Keratinocyte (primary cell): Measurements from ENCODE around the gene KMT5B.

Source experiments
- EZH2 ChIP-seq: IDR thresholded peaks from one replicate; pipeline ENCODE4 v1.6.1; 2012; ENCODE audit warnings: inconsistent platforms, mild to moderate bottlenecking, low read length, moderate library complexity
- TF ChIP-seq, protein P1 (sequence below), 3 experiments: IDR thresholded peaks in 1 of 3; conservative IDR thresholded peaks in 1 of 3; optimal IDR thresholded peaks in 1 of 3; 2 replicates in 2 of 3; 3 replicates in 1 of 3; pipeline versions ENCODE3 to v1.5.1; 2011; ENCODE audit warnings: low read length in 3 of 3, mild to moderate bottlenecking in 3 of 3, moderate library complexity in 2 of 3, control low read depth in 1 of 3, inconsistent platforms in 1 of 3; ENCODE audit not compliant: insufficient read depth in 2 of 3; ENCODE audit errors: extremely low read depth in 1 of 3

DNA sequence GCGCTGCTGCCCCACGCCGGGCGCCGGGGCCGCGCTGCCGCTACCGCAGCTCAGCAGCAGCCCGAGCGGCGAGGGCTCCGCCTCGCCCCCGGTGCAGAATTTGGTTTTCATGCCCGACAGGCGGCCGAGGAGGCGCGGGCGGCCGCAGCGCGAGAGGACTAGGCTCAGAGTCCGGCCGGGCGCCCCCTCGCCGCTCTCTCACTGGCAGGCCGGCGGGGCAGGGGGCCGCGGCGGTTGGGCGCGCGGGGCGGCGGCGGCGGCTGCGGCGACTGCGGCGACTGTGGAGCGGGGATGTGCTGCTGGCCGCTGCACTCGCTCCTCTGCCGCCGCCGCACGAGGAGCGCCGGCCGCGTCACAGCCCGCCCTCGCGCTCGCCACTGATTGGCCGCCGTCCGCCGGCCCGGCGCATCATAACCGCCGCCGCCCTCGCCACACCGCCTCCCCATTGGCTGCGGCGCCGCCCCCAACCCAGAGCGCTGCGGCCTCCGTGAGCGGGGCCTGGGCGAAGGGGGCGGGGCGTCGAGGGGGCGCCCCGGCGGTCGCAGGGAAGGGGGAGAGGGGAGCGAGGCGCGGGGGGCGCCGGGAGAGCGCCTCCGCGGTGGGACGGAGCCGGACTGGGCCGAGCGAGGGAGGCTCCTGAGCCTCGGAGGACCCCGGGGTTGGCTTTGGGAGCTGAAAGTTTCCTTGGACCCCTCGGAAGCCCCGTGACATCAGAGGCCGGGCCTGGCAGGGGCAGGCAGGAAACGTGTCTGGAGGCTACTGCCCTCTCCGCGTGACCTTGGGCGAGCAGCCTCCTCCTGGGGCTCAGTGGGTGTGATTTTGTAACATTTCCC, 91.8 kb downstream of the KMT5B start, which contains the start of gene CHKA:
- TF ChIP-seq, protein P1, sequence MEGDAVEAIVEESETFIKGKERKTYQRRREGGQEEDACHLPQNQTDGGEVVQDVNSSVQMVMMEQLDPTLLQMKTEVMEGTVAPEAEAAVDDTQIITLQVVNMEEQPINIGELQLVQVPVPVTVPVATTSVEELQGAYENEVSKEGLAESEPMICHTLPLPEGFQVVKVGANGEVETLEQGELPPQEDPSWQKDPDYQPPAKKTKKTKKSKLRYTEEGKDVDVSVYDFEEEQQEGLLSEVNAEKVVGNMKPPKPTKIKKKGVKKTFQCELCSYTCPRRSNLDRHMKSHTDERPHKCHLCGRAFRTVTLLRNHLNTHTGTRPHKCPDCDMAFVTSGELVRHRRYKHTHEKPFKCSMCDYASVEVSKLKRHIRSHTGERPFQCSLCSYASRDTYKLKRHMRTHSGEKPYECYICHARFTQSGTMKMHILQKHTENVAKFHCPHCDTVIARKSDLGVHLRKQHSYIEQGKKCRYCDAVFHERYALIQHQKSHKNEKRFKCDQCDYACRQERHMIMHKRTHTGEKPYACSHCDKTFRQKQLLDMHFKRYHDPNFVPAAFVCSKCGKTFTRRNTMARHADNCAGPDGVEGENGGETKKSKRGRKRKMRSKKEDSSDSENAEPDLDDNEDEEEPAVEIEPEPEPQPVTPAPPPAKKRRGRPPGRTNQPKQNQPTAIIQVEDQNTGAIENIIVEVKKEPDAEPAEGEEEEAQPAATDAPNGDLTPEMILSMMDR (optimal IDR thresholded peaks at IDR 0.05 in 1 of 3, IDR thresholded peaks at IDR 0.05 in 1 of 3, conservative IDR thresholded peaks at IDR 0.05 in 1 of 3; ENCODE audit: extremely low read depth in 1 of 3, insufficient read depth in 2 of 3, low read length in 3 of 3), result no peak
- TF ChIP-seq EZH2, result no peak
